ENCODE results near the gene NFATC2. TPM values are rescaled to one million over a fixed set of nuclear protein-coding genes. Genes with fewer than 3 reads are reported as not detected.

Gene NFATC2
- polyA plus RNA-seq, 1 of the 3 experiments (the other 2 are of a cell fraction): 0.36 TPM

GRCh38 chr20:51346686-51347485 is 195.6 kb downstream of the NFATC2 start:
- Histone ChIP-seq H3K9ac (peak overlapping the region; percentile 36; the same call in 1 of the 2 replicates), H3K27me3 (ENCODE audit: insufficient read depth) (no peaks in the 10 kb centered on the region), H3K9me2 (no peaks in the 10 kb centered on the region), H3K9me3 (no peaks in the 10 kb centered on the region), H3K4me1 (ENCODE audit: control insufficient read depth in 1 of 2, insufficient read depth in 2 of 2, low read depth in 1 of 2, low read length in 1 of 2) (peaks cover 4 to 18% of the 10 kb centered on the region in 2 experiments; a peak in 3 of 4 replicates), H3K36me3 (replicated peaks in 1 of 2; ENCODE audit: control insufficient read depth in 1 of 2, insufficient read depth in 2 of 2, low read length in 1 of 2) (no peaks in the 10 kb centered on the region), H3K79me2 (ENCODE audit: insufficient read depth) (no peaks in the 10 kb centered on the region), H3K27ac (ENCODE audit: low read depth in 2 of 2, low read length in 1 of 2) (peak overlapping the region in 1 of 2 experiments; percentile 95; a peak in 2 of 4 replicates), H3F3A (replicated peaks; ENCODE audit: insufficient read depth) (peaks cover 31% of the 10 kb centered on the region), H3K4me3 (ENCODE audit: low read depth in 2 of 2, low read length in 1 of 2) (no peak overlapping the region), H4K20me1 (ENCODE audit: insufficient read depth) (no peaks in the 10 kb centered on the region), H3K4me2 (no peak overlapping the region), H2AFZ (ENCODE audit: low read depth) (no peak overlapping the region)
- POLR2A ChIA-PET: no interaction called here
- CTCF ChIA-PET: interaction anchor here (0.6 to 1.4 kb wide), 4 partner anchors 25 to 553 kb away, joined by 3 to 5 read pairs (median 4); no protein-coding TSS in a partner anchor
- TF ChIP-seq GATA2 (CRISPR knock-in tag; IDR thresholded peaks at IDR 0.05) (peak; percentile 13; the same call in 1 of the 2 replicates), FOSL2 (IDR thresholded peaks at IDR 0.05; ENCODE audit: borderline replicate concordance, low read depth) (peak; percentile 68; the same call in 1 of the 2 replicates), JUND (IDR thresholded peaks at IDR 0.05) (peak; percentile 71), MAX (IDR thresholded peaks at IDR 0.05; ENCODE audit: low read depth) (peak; percentile 68), FOXJ3 (CRISPR knock-in tag; IDR thresholded peaks at IDR 0.05) (no peak), RAD21 (IDR thresholded peaks at IDR 0.05; ENCODE audit: low read length) (no peak), TCF12 (IDR thresholded peaks at IDR 0.05) (peak; percentile 84), TEAD4 (IDR thresholded peaks at IDR 0.05; ENCODE audit: borderline replicate concordance, insufficient read depth) (peak; percentile 30; the same call in 1 of the 2 replicates), EP300 (IDR thresholded peaks at IDR 0.05; ENCODE audit: borderline replicate concordance in 1 of 2, low read depth in 1 of 2, low read length in 1 of 2) (0 out of 4 replicates have a peak, but pooled peaks of 1 of the 2 experiments have one; percentile 29), MEF2A (IDR thresholded peaks at IDR 0.05; ENCODE audit: borderline replicate concordance, low read depth) (no peak), RXRA (IDR thresholded peaks at IDR 0.05; ENCODE audit: borderline replicate concordance, low read depth) (peak; percentile 50; the same call in 1 of the 2 replicates), NFIC (IDR thresholded peaks at IDR 0.05; ENCODE audit: borderline replicate concordance) (peak; percentile 79), POLR2AphosphoS5 (IDR thresholded peaks at IDR 0.05; ENCODE audit: low read depth, low read length) (no peak)
- TF ChIP-seq, protein P1, sequence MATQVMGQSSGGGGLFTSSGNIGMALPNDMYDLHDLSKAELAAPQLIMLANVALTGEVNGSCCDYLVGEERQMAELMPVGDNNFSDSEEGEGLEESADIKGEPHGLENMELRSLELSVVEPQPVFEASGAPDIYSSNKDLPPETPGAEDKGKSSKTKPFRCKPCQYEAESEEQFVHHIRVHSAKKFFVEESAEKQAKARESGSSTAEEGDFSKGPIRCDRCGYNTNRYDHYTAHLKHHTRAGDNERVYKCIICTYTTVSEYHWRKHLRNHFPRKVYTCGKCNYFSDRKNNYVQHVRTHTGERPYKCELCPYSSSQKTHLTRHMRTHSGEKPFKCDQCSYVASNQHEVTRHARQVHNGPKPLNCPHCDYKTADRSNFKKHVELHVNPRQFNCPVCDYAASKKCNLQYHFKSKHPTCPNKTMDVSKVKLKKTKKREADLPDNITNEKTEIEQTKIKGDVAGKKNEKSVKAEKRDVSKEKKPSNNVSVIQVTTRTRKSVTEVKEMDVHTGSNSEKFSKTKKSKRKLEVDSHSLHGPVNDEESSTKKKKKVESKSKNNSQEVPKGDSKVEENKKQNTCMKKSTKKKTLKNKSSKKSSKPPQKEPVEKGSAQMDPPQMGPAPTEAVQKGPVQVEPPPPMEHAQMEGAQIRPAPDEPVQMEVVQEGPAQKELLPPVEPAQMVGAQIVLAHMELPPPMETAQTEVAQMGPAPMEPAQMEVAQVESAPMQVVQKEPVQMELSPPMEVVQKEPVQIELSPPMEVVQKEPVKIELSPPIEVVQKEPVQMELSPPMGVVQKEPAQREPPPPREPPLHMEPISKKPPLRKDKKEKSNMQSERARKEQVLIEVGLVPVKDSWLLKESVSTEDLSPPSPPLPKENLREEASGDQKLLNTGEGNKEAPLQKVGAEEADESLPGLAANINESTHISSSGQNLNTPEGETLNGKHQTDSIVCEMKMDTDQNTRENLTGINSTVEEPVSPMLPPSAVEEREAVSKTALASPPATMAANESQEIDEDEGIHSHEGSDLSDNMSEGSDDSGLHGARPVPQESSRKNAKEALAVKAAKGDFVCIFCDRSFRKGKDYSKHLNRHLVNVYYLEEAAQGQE (IDR thresholded peaks at IDR 0.05; ENCODE audit: low read depth, low read length): no peak
- TF ChIP-seq, protein P2, sequence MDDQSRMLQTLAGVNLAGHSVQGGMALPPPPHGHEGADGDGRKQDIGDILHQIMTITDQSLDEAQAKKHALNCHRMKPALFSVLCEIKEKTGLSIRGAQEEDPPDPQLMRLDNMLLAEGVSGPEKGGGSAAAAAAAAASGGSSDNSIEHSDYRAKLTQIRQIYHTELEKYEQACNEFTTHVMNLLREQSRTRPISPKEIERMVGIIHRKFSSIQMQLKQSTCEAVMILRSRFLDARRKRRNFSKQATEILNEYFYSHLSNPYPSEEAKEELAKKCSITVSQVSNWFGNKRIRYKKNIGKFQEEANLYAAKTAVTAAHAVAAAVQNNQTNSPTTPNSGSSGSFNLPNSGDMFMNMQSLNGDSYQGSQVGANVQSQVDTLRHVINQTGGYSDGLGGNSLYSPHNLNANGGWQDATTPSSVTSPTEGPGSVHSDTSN (IDR thresholded peaks at IDR 0.05): peak; percentile 60
- 28% methylated on average over 8 of the region's 8 CpGs for WGBS (ENCODE audit: low lambda C conversion rate)
- no peak for DNase-seq
